Sigmoid colon (tissue), 7 donors: ENCODE results near the gene SLC39A11. TPM values are rescaled to one million over a fixed set of nuclear protein-coding genes. Genes with fewer than 3 reads are reported as not detected.
A peak's percentile ranks its signal among the peaks of the same experiment; 100 is the strongest.

Source experiments
- DNase-seq: peaks from one replicate; pipeline ENCODE4 v3.0.0-alpha.2; 2019
- H3K27ac ChIP-seq, 4 donors: fragments of 200-600 bp; sonication (generic); one replicate each; pipeline ENCODE4 v1.5.1; 2016 to 2019; ENCODE audit warnings: mild to moderate bottlenecking in 1 of 4
- H3K27me3 ChIP-seq, 3 donors: fragments of 200-600 bp; sonication (generic); one replicate each; pipeline ENCODE4 v1.5.1; 2019; ENCODE audit warnings: mild to moderate bottlenecking in 1 of 3
- H3K36me3 ChIP-seq, 4 donors: fragments of 200-600 bp; sonication (generic); one replicate each; pipeline ENCODE4 v1.5.1; 2016 to 2019
- H3K4me1 ChIP-seq, 4 donors: fragments of 200-600 bp; sonication (generic); one replicate each; pipeline ENCODE4 v1.5.1; 2017 to 2019
- H3K4me3 ChIP-seq, 4 donors: fragments of 200-600 bp; sonication (generic); one replicate each; pipeline ENCODE4 v1.5.1; 2017 to 2019; ENCODE audit warnings: mild to moderate bottlenecking in 2 of 4, moderate library complexity in 1 of 4
- H3K9me3 ChIP-seq, 4 donors: fragments of 200-600 bp in 3 of 4; sonication (generic) in 3 of 4; one replicate each; pipeline versions ENCODE4 v1.5.1 to v1.6.1; 2013 to 2019
- EP300 ChIP-seq, 4 donors: sonication (generic); formaldehyde crosslinking; IDR thresholded peaks; one replicate each; pipeline ENCODE4 v1.6.1; 2017; ENCODE audit warnings: antibody characterized with exemption in 4 of 4
- POLR2A ChIP-seq, 2 donors: fragments of 450-650 bp; IDR thresholded peaks; one replicate each; pipeline ENCODE4 v1.6.1; 2016; ENCODE audit warnings: antibody characterized with exemption in 2 of 2, mild to moderate bottlenecking in 2 of 2, moderate library complexity in 2 of 2
- POLR2AphosphoS5 ChIP-seq, 4 donors: sonication (generic); formaldehyde crosslinking; IDR thresholded peaks; one replicate each; pipeline ENCODE4 v1.6.1; 2017; ENCODE audit warnings: antibody characterized with exemption in 4 of 4
- WGBS, 2 donors: extraction: QIAGEN DNeasy Blood & Tissue Kit; methylation state at CpG; one replicate each; pipeline ENCODE4 v1.1.7; 2013; 5-methylcytosine and 5-hydroxymethylcytosine counted together
- intact Hi-C: fragments of 100-400 bp; cut with DNase I; formaldehyde crosslinking; loops from one replicate; pipeline ENCODE4 v1.15.1; 2023
- polyA plus RNA-seq, 3 donors: library from polyadenylated mRNA; stranded (reverse); fragments of 200-250 nt; gene quantifications; one replicate each; pipeline ENCODE4 v1.2.3, GENCODE V29; 2013
- total RNA-seq, 4 donors: library from RNA; depleted of rRNA; stranded (reverse); fragments of >200 nt; gene quantifications; one replicate each; pipeline ENCODE4 v1.1.0, GENCODE V29; 2016
- TF ChIP-seq, protein P1 (sequence below), 4 experiments: fragments of 450-650 bp in 3 of 4; fragments of 200-600 bp in 1 of 4; IDR thresholded peaks; one replicate each; pipeline ENCODE4 v1.5.1; 2016 to 2019; ENCODE audit warnings: antibody characterized with exemption in 4 of 4, mild to moderate bottlenecking in 3 of 4, moderate library complexity in 2 of 4
- donor health status: healthy with polysubstance abuse.
- donor health status: Bipolar disorder and iron deficiency.
- donor health status: healthy.

SLC39A11 gene, protein sequence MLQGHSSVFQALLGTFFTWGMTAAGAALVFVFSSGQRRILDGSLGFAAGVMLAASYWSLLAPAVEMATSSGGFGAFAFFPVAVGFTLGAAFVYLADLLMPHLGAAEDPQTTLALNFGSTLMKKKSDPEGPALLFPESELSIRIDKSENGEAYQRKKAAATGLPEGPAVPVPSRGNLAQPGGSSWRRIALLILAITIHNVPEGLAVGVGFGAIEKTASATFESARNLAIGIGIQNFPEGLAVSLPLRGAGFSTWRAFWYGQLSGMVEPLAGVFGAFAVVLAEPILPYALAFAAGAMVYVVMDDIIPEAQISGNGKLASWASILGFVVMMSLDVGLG
- total RNA-seq (10 to 100 TPM in 1 of 4 donors, 1 to 10 TPM in 3; 7.6 to 16.4 (median 8.0) TPM), polyA plus RNA-seq (10 to 100 TPM in 2 of 3 donors, 1 to 10 TPM in 1; 8.4 to 12.8 (median 10.2) TPM)

DNA sequence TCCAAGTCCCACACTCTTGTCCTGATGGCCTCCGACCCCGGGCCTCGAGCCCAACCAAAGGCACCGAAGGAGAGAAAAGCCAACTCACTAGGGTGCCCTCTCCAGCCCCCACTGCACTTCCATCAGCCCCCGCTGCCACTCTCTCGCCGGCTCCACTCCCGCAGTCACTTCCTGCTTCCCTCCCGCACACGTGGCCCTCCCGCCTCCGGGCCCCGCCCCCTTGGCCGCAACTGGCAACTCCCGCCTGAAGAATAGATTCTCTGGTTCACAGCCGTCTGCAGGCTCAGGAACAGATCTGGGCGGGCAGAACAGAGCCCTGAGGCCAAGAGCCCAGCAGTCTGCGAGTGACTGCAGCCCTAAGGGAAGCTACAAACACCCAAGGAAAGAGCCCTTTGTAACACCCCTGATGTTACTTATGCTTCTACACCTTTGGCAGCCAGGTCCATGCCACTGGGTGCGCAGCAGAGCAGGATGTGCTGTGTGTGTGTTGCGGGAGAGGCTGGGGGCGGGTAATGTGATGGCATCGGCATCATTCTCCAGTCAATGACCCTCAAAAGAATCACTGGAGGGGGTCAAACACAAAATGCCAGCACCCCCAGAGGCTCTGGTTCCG, at the start of gene SLC39A11:
TSS of gene SLC39A11 (minus strand) at position 166 of the 613 bp plus-strand sequence. CDS start 3,924 bp downstream, outside the sequence.
- intact Hi-C loops, result loop anchor here (2.0 kb wide), 1 partner anchor 100 kb away; the partner anchor contains the start of gene COG1
- WGBS, 2 donors, result 6 to 15% methylated on average over 23 of the region's 23 CpGs
- H3K27me3 ChIP-seq, result no peaks in the 10 kb centered on the region
- H3K9me3 ChIP-seq, result no peaks in the 10 kb centered on the region
- H3K4me1 ChIP-seq, result peaks cover 0 to 27% (median 17%) of the 10 kb centered on the region in 4 donors
- peaks cover 0 to 8% (median 3%) of the 10 kb centered on the region in 4 donors for H3K36me3 ChIP-seq
- DNase-seq, result peak; percentile 96
- no peak for TF ChIP-seq POLR2A (IDR thresholded peaks at IDR 0.05)
- TF ChIP-seq POLR2AphosphoS5 (IDR thresholded peaks at IDR 0.05), result peak in 3 of 4 donors; percentile 56 to 76 (median 69)
- TF ChIP-seq EP300 (IDR thresholded peaks at IDR 0.05), result peak in 1 of 4 donors; percentile 3
- TF ChIP-seq, protein P1, sequence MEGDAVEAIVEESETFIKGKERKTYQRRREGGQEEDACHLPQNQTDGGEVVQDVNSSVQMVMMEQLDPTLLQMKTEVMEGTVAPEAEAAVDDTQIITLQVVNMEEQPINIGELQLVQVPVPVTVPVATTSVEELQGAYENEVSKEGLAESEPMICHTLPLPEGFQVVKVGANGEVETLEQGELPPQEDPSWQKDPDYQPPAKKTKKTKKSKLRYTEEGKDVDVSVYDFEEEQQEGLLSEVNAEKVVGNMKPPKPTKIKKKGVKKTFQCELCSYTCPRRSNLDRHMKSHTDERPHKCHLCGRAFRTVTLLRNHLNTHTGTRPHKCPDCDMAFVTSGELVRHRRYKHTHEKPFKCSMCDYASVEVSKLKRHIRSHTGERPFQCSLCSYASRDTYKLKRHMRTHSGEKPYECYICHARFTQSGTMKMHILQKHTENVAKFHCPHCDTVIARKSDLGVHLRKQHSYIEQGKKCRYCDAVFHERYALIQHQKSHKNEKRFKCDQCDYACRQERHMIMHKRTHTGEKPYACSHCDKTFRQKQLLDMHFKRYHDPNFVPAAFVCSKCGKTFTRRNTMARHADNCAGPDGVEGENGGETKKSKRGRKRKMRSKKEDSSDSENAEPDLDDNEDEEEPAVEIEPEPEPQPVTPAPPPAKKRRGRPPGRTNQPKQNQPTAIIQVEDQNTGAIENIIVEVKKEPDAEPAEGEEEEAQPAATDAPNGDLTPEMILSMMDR (IDR thresholded peaks at IDR 0.05), result no peak
- peak within 1 kb of the TSS; percentile 61 to 74 (median 68) for H3K4me3 ChIP-seq
- H3K27ac ChIP-seq, result peak within 1 kb of the TSS; percentile 52 to 78 (median 74)

- intact Hi-C loops, result no loop called here
- no peak for TF ChIP-seq EP300 (IDR thresholded peaks at IDR 0.05)
- TF ChIP-seq POLR2A (IDR thresholded peaks at IDR 0.05), result no peak
- TF ChIP-seq POLR2AphosphoS5 (IDR thresholded peaks at IDR 0.05), result no peak
- H3K4me3 ChIP-seq, result no peak overlapping the region
Observed at GRCh38 chr17:73141411-73141810, 48.9 kb upstream of the SLC39A11 start.

GRCh38 chr17:73140566-73140965, 48.1 kb upstream of the SLC39A11 start:
- intact Hi-C loops, result no loop called here
- WGBS, 2 donors, result 35 to 43% methylated on average over 5 of the region's 5 CpGs
- H3K36me3 ChIP-seq, result no peaks in the 10 kb centered on the region
- no peak overlapping the region for H3K4me3 ChIP-seq
- no peak for TF ChIP-seq EP300 (IDR thresholded peaks at IDR 0.05)
- TF ChIP-seq POLR2AphosphoS5 (IDR thresholded peaks at IDR 0.05), result no peak
- TF ChIP-seq POLR2A (IDR thresholded peaks at IDR 0.05), result no peak
- TF ChIP-seq, protein P1 (IDR thresholded peaks at IDR 0.05), result no peak
- no peak for DNase-seq
- H3K27me3 ChIP-seq, result peaks cover 0 to 8% (median 0%) of the 10 kb centered on the region in 3 donors
- peaks cover 0 to 7% (median 0%) of the 10 kb centered on the region in 4 donors for H3K9me3 ChIP-seq
- H3K4me1 ChIP-seq, result no peaks in the 10 kb centered on the region
- H3K27ac ChIP-seq, result no peak overlapping the region

More at GRCh38 chr17:73141411-73141810, 48.9 kb upstream of the SLC39A11 start:
- Histone ChIP-seq H3K27ac (no peak overlapping the region), H3K4me1 (no peaks in the 10 kb centered on the region), H3K27me3 (peaks cover 0 to 8% (median 0%) of the 10 kb centered on the region in 3 donors), H3K9me3 (peaks cover 0 to 7% (median 0%) of the 10 kb centered on the region in 4 donors), H3K36me3 (no peaks in the 10 kb centered on the region)
- DNase-seq, result no peak
- WGBS, 2 donors, result 83 to 85% methylated on average over 6 of the region's 6 CpGs

GRCh38 chr17:73139296-73139695, 46.8 kb upstream of the SLC39A11 start:
- no peaks in the 10 kb centered on the region for H3K4me1 ChIP-seq
- no peak for TF ChIP-seq POLR2A (IDR thresholded peaks at IDR 0.05)
- TF ChIP-seq POLR2AphosphoS5 (IDR thresholded peaks at IDR 0.05), result no peak
- H3K9me3 ChIP-seq, result no peaks in the 10 kb centered on the region
- peaks cover 0 to 8% (median 0%) of the 10 kb centered on the region in 3 donors for H3K27me3 ChIP-seq
- H3K4me3 ChIP-seq, result no peak overlapping the region
- intact Hi-C loops, result no loop called here
- DNase-seq, result no peak
- H3K27ac ChIP-seq, result no peak overlapping the region
- WGBS, 2 donors, result 60 to 63% methylated on average over 4 of the region's 4 CpGs
- H3K36me3 ChIP-seq, result no peaks in the 10 kb centered on the region

DNA sequence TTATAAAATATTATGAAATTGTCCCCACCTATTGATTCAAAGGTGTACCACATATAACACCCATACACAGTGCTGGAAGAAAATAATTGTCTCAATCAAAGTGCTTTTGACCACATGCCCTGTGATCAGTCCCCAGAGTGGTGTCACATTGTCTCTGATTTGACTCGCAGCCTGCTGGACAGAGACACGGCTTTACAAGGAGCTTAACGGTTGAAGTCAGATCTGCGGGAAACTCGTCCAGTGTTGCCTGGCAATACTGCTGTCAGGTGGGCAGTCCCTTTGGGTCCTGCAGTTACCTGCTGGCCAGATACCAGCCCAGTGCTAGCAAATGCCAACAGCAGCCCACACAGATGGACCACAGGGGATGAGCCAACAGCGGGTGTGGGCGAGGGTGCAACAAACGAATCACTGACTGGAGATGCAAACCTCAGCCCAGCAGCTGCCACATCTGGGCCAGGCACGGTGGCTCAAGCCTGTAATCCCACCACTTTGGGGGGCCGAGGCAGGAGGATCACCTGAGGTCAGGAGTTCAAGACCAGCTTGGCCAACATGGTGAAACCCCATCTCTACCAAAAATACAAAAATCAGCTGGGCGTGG, 46.2 kb upstream of the SLC39A11 start:
- no peak overlapping the region for H3K4me3 ChIP-seq
- peaks cover 0 to 8% (median 0%) of the 10 kb centered on the region in 3 donors for H3K27me3 ChIP-seq
- no peak for DNase-seq
- H3K9me3 ChIP-seq, result no peaks in the 10 kb centered on the region
- no peaks in the 10 kb centered on the region for H3K36me3 ChIP-seq
- intact Hi-C loops, result no loop called here
- 50 to 69% methylated on average over 11 of the region's 11 CpGs for WGBS, 2 donors
- no peaks in the 10 kb centered on the region for H3K4me1 ChIP-seq
- TF ChIP-seq, protein P1 (IDR thresholded peaks at IDR 0.05), result no peak
- no peak for TF ChIP-seq POLR2A (IDR thresholded peaks at IDR 0.05)
- TF ChIP-seq EP300 (IDR thresholded peaks at IDR 0.05), result no peak
- no peak for TF ChIP-seq POLR2AphosphoS5 (IDR thresholded peaks at IDR 0.05)
- H3K27ac ChIP-seq, result no peak overlapping the region
